Gastrocnemius medialis (tissue), 4 donors: Measurements from ENCODE around the gene IRX6. TPM values are rescaled to one million over a fixed set of nuclear protein-coding genes. Genes with fewer than 3 reads are reported as not detected.

ENCODE experiments used
- ATAC-seq, 2 donors: fragments of 150-250 bp; one replicate each; pipeline ENCODE4 v1.9.1; 2016
- DNase-seq, 2 donors: peaks; one replicate each; pipeline ENCODE4 v3.0.0-alpha.2; 2019
- H3K27ac ChIP-seq, 4 donors: fragments of 200-600 bp; sonication (generic); 1 replicate in 1 of 4; 2 replicates in 3 of 4; pipeline ENCODE4 v1.5.1; 2016 to 2018; ENCODE audit warnings: mild to moderate bottlenecking in 2 of 4, moderate library complexity in 1 of 4
- H3K27me3 ChIP-seq, 3 donors: fragments of 200-600 bp; sonication (generic) in 2 of 3; 1 replicate in 1 of 3; 2 replicates in 2 of 3; pipeline versions ENCODE4 v1.5.1 to v1.6.0; 2016 to 2019; ENCODE audit warnings: mild to moderate bottlenecking in 1 of 3, moderate library complexity in 1 of 3
- H3K36me3 ChIP-seq, 2 donors: fragments of 200-600 bp; sonication (generic) in 1 of 2; one replicate each; pipeline ENCODE4 v1.5.1; 2017 to 2018
- H3K4me1 ChIP-seq, 2 donors: fragments of 200-600 bp; sonication (generic) in 1 of 2; one replicate each; pipeline ENCODE4 v1.5.1; 2016 to 2017; ENCODE audit warnings: mild to moderate bottlenecking in 2 of 2
- H3K4me3 ChIP-seq, 4 donors: fragments of 200-600 bp; sonication (generic) in 3 of 4; 1 replicate in 1 of 4; 2 replicates in 3 of 4; pipeline ENCODE4 v1.5.1; 2016 to 2019; ENCODE audit warnings: mild to moderate bottlenecking in 2 of 4
- H3K9me3 ChIP-seq, 3 donors: fragments of 200-600 bp; sonication (generic) in 2 of 3; 1 replicate in 1 of 3; 2 replicates in 2 of 3; pipeline ENCODE4 v1.5.1; 2016 to 2019
- CTCF ChIP-seq, 5 experiments: fragments of 450-650 bp in 3 of 5; fragments of 200-600 bp in 2 of 5; sonication (generic) in 2 of 5; IDR thresholded peaks in 4 of 5; conservative IDR thresholded peaks in 1 of 5; 1 replicate in 4 of 5; 2 replicates in 1 of 5; pipeline ENCODE4 v1.5.1; 2016 to 2019; ENCODE audit warnings: antibody characterized with exemption in 5 of 5, mild to moderate bottlenecking in 3 of 5, moderate library complexity in 3 of 5
- POLR2A ChIP-seq, 2 donors: fragments of 450-650 bp; IDR thresholded peaks; one replicate each; pipeline ENCODE4 v1.6.1; 2017; ENCODE audit warnings: antibody characterized with exemption in 2 of 2, mild to moderate bottlenecking in 2 of 2, moderate library complexity in 2 of 2
- in situ Hi-C, 4 donors: fragments of 200-750 bp; cut with MboI; loops; one replicate each; pipeline versions ENCODE4 v1.15.0 to v1.8.0; 2017; ENCODE audit warnings: low sequenced_read_pairs in 4 of 4
- intact Hi-C: fragments of 100-400 bp; cut with DNase I; formaldehyde crosslinking; loops from one replicate; pipeline ENCODE4 v1.15.1; 2023; ENCODE audit warnings: low total_unique reads
- total RNA-seq, 4 donors: library from RNA; depleted of rRNA; stranded (reverse); fragments of >200 nt; gene quantifications; one replicate each; pipeline versions ENCODE4 v1.1.0 to v1.2.3, GENCODE V29; 2016

IRX6 gene
- total RNA-seq, 4 donors from 2014 or later: 0.39 to 3.8 (median 1.4) TPM

- in situ Hi-C loops (no loop called here), intact Hi-C loops (no loop called here)
- no peaks in the 10 kb centered on the region for H3K36me3 ChIP-seq
- no peaks in the 10 kb centered on the region for H3K9me3 ChIP-seq
- peaks cover 0 to 4% (median 0%) of the 10 kb centered on the region in 3 donors for H3K27me3 ChIP-seq
- no peak overlapping the region for H3K4me3 ChIP-seq
- no peak for DNase-seq
- no peaks in the 10 kb centered on the region for H3K4me1 ChIP-seq
- H3K27ac ChIP-seq: no peak overlapping the region
- ATAC-seq: no peak
- no peak for TF ChIP-seq POLR2A (IDR thresholded peaks at IDR 0.05)
These were observed 35.9 kb downstream of the IRX6 start for GRCh38 chr16:55359946-55360345.

- ATAC-seq (no peak), DNase-seq (no peak)
- Histone ChIP-seq H3K36me3 (no peaks in the 10 kb centered on the region), H3K4me3 (no peak overlapping the region), H3K4me1 (peaks cover 0 to 2% of the 10 kb centered on the region in 2 donors), H3K27me3 (peaks cover 0 to 12% (median 3%) of the 10 kb centered on the region in 3 donors), H3K27ac (no peak overlapping the region), H3K9me3 (no peaks in the 10 kb centered on the region)
- TF ChIP-seq CTCF (IDR thresholded peaks at IDR 0.05 in 4 of 5, conservative IDR thresholded peaks at IDR 0.05 in 1 of 5): no peak
- no peak for TF ChIP-seq POLR2A (IDR thresholded peaks at IDR 0.05)
- in situ Hi-C loops: no loop called here
- intact Hi-C loops: no loop called here
These were observed 40.8 kb downstream of the IRX6 start for GRCh38 chr16:55364811-55365210.

GRCh38 chr16:55367301-55367811, 43.4 kb downstream of the IRX6 start:
- Histone ChIP-seq H3K9me3 (no peaks in the 10 kb centered on the region), H3K4me3 (no peak overlapping the region), H3K27ac (no peak overlapping the region), H3K27me3 (peaks cover 0 to 17% (median 3%) of the 10 kb centered on the region in 3 donors), H3K4me1 (peaks cover 0 to 2% of the 10 kb centered on the region in 2 donors), H3K36me3 (no peaks in the 10 kb centered on the region)
- TF ChIP-seq POLR2A (IDR thresholded peaks at IDR 0.05): no peak
- no peak for TF ChIP-seq CTCF (IDR thresholded peaks at IDR 0.05 in 4 of 5, conservative IDR thresholded peaks at IDR 0.05 in 1 of 5)
- in situ Hi-C loops (no loop called here), intact Hi-C loops (no loop called here)
- ATAC-seq (no peak), DNase-seq (no peak)

GRCh38 chr16:55367866-55368603, 44.0 kb downstream of the IRX6 start:
- ATAC-seq: no peak
- no peaks in the 10 kb centered on the region for H3K9me3 ChIP-seq
- in situ Hi-C loops (no loop called here), intact Hi-C loops (no loop called here)
- no peak overlapping the region for H3K4me3 ChIP-seq
- peaks cover 0 to 17% (median 3%) of the 10 kb centered on the region in 3 donors for H3K27me3 ChIP-seq
- no peak for DNase-seq
- no peaks in the 10 kb centered on the region for H3K36me3 ChIP-seq
- H3K4me1 ChIP-seq: peaks cover 0 to 2% of the 10 kb centered on the region in 2 donors
- TF ChIP-seq POLR2A (IDR thresholded peaks at IDR 0.05) (no peak), CTCF (IDR thresholded peaks at IDR 0.05 in 4 of 5, conservative IDR thresholded peaks at IDR 0.05 in 1 of 5) (no peak)
- H3K27ac ChIP-seq: no peak overlapping the region

GRCh38 chr16:55369151-55369550, 45.1 kb downstream of the IRX6 start:
- Histone ChIP-seq H3K27ac (no peak overlapping the region), H3K9me3 (no peaks in the 10 kb centered on the region), H3K4me1 (peaks cover 0 to 2% of the 10 kb centered on the region in 2 donors), H3K27me3 (peaks cover 0 to 17% (median 3%) of the 10 kb centered on the region in 3 donors), H3K4me3 (no peak overlapping the region), H3K36me3 (no peaks in the 10 kb centered on the region)
- in situ Hi-C loops (no loop called here), intact Hi-C loops (no loop called here)
- TF ChIP-seq CTCF (IDR thresholded peaks at IDR 0.05 in 4 of 5, conservative IDR thresholded peaks at IDR 0.05 in 1 of 5): no peak
- TF ChIP-seq POLR2A (IDR thresholded peaks at IDR 0.05): no peak
- DNase-seq: no peak
- no peak for ATAC-seq
